Measurements from ENCODE around the gene TRPM3. TPM values are rescaled to one million over a fixed set of nuclear protein-coding genes. Genes with fewer than 3 reads are reported as not detected.
A peak's percentile ranks its signal among the peaks of the same experiment; 100 is the strongest.

TRPM3 gene
- total and polyA plus RNA-seq, 9 of the 15 experiments (the other 6 are each of a cell fraction or from before 2014, with no cell fraction given), result 0.04 TPM; not detected in 8

- TF ChIP-seq MED1 (CRISPR knock-in tag; IDR thresholded peaks at IDR 0.05; ENCODE audit: borderline replicate concordance), result no peak
- peak; percentile 7; the same call in 1 of the 2 replicates for TF ChIP-seq NFE2L1 (tag; IDR thresholded peaks at IDR 0.05; ENCODE audit: borderline replicate concordance, low read depth)
- no peak for TF ChIP-seq IRF1 (CRISPR knock-in tag; IDR thresholded peaks at IDR 0.05; ENCODE audit: borderline replicate concordance)
- no peak for TF ChIP-seq ETV5 (CRISPR knock-in tag; IDR thresholded peaks at IDR 0.05; ENCODE audit: low read depth)
- no peak for TF ChIP-seq ZNF431 (CRISPR knock-in tag; IDR thresholded peaks at IDR 0.05)
- TF ChIP-seq TSHZ1 (CRISPR knock-in tag; IDR thresholded peaks at IDR 0.05), result no peak
- TF ChIP-seq NR2C1 (IDR thresholded peaks at IDR 0.05), result no peak
- TF ChIP-seq NR2C1 (tag; IDR thresholded peaks at IDR 0.05), result no peak
- TF ChIP-seq MAFF (IDR thresholded peaks at IDR 0.05; ENCODE audit: low read length), result peak; percentile 22; the same call in 1 of the 2 replicates
- TF ChIP-seq ADNP (tag; IDR thresholded peaks at IDR 0.05), result no peak
Observed at GRCh38 chr9:70499621-70500020, 621.8 kb downstream of the TRPM3 start (continued).

Data from K562 (cell line).